ENCODE data around the gene HS3ST3A1.

Gene HS3ST3A1

GRCh38 chr17:13544765-13545164 is 57.0 kb downstream of the HS3ST3A1 start:
- no peaks in the 10 kb centered on the region for H3K4me1 ChIP-seq (ENCODE audit: control insufficient read depth, low read depth, low read length)
- no peak overlapping the region for H3K4me3 ChIP-seq (ENCODE audit: low read length)

GRCh38 chr17:13544292-13544691 is 57.4 kb downstream of the HS3ST3A1 start:
- Histone ChIP-seq H3K27me3 (ENCODE audit: control insufficient read depth, insufficient read depth, low read length) (no peaks in the 10 kb centered on the region), H3K9ac (ENCODE audit: low read length) (no peak overlapping the region), H3K36me3 (ENCODE audit: control insufficient read depth, low read depth, low read length) (no peaks in the 10 kb centered on the region), H3K9me3 (ENCODE audit: control insufficient read depth, low read depth, low read length) (no peaks in the 10 kb centered on the region), H3K4me1 (ENCODE audit: control insufficient read depth, low read depth, low read length) (no peaks in the 10 kb centered on the region), H3K4me3 (ENCODE audit: low read length) (no peak overlapping the region), H3K27ac (ENCODE audit: low read length) (no peak overlapping the region)

More at GRCh38 chr17:13544765-13545164, 57.0 kb downstream of the HS3ST3A1 start:
- Histone ChIP-seq H3K9me3 (ENCODE audit: control insufficient read depth, low read depth, low read length) (no peaks in the 10 kb centered on the region), H3K27ac (ENCODE audit: low read length) (no peak overlapping the region), H3K27me3 (ENCODE audit: control insufficient read depth, insufficient read depth, low read length) (no peaks in the 10 kb centered on the region), H3K36me3 (ENCODE audit: control insufficient read depth, low read depth, low read length) (no peaks in the 10 kb centered on the region), H3K9ac (ENCODE audit: low read length) (no peak overlapping the region)

- Histone ChIP-seq H3K9me3 (ENCODE audit: control insufficient read depth, low read depth, low read length) (no peaks in the 10 kb centered on the region), H3K36me3 (ENCODE audit: control insufficient read depth, low read depth, low read length) (no peaks in the 10 kb centered on the region), H3K27me3 (ENCODE audit: control insufficient read depth, insufficient read depth, low read length) (no peaks in the 10 kb centered on the region), H3K27ac (ENCODE audit: low read length) (no peak overlapping the region), H3K9ac (ENCODE audit: low read length) (no peak overlapping the region), H3K4me1 (ENCODE audit: control insufficient read depth, low read depth, low read length) (no peaks in the 10 kb centered on the region), H3K4me3 (ENCODE audit: low read length) (no peak overlapping the region)
Measured at GRCh38 chr17:13542636-13543035, 59.1 kb downstream of the HS3ST3A1 start.

- H3K9me3 ChIP-seq (ENCODE audit: control insufficient read depth, low read depth, low read length), result no peaks in the 10 kb centered on the region
- H3K4me1 ChIP-seq (ENCODE audit: control insufficient read depth, low read depth, low read length), result no peaks in the 10 kb centered on the region
- H3K27me3 ChIP-seq (ENCODE audit: control insufficient read depth, insufficient read depth, low read length), result no peaks in the 10 kb centered on the region
- no peak overlapping the region for H3K9ac ChIP-seq (ENCODE audit: low read length)
- H3K27ac ChIP-seq (ENCODE audit: low read length), result no peak overlapping the region
- H3K36me3 ChIP-seq (ENCODE audit: control insufficient read depth, low read depth, low read length), result no peaks in the 10 kb centered on the region
- no peak overlapping the region for H3K4me3 ChIP-seq (ENCODE audit: low read length)
Measured at GRCh38 chr17:13541032-13541480, 60.7 kb downstream of the HS3ST3A1 start.

GRCh38 chr17:13540546-13540945 is 61.2 kb downstream of the HS3ST3A1 start:
- Histone ChIP-seq H3K9me3 (ENCODE audit: control insufficient read depth, low read depth, low read length) (no peaks in the 10 kb centered on the region), H3K27me3 (ENCODE audit: control insufficient read depth, insufficient read depth, low read length) (no peaks in the 10 kb centered on the region), H3K27ac (ENCODE audit: low read length) (no peak overlapping the region), H3K9ac (ENCODE audit: low read length) (no peak overlapping the region), H3K4me3 (ENCODE audit: low read length) (no peak overlapping the region), H3K4me1 (ENCODE audit: control insufficient read depth, low read depth, low read length) (no peaks in the 10 kb centered on the region), H3K36me3 (ENCODE audit: control insufficient read depth, low read depth, low read length) (no peaks in the 10 kb centered on the region)

- H3K9me3 ChIP-seq (ENCODE audit: control insufficient read depth, low read depth, low read length), result no peaks in the 10 kb centered on the region
- no peak overlapping the region for H3K27ac ChIP-seq (ENCODE audit: low read length)
- no peak overlapping the region for H3K4me3 ChIP-seq (ENCODE audit: low read length)
- H3K27me3 ChIP-seq (ENCODE audit: control insufficient read depth, insufficient read depth, low read length), result no peaks in the 10 kb centered on the region
- no peaks in the 10 kb centered on the region for H3K36me3 ChIP-seq (ENCODE audit: control insufficient read depth, low read depth, low read length)
- H3K4me1 ChIP-seq (ENCODE audit: control insufficient read depth, low read depth, low read length), result no peaks in the 10 kb centered on the region
- no peak overlapping the region for H3K9ac ChIP-seq (ENCODE audit: low read length)
Measured at GRCh38 chr17:13539421-13539820, 62.3 kb downstream of the HS3ST3A1 start.

- H3K27ac ChIP-seq (ENCODE audit: low read length), result no peak overlapping the region
- no peaks in the 10 kb centered on the region for H3K9me3 ChIP-seq (ENCODE audit: control insufficient read depth, low read depth, low read length)
- no peaks in the 10 kb centered on the region for H3K27me3 ChIP-seq (ENCODE audit: control insufficient read depth, insufficient read depth, low read length)
- no peaks in the 10 kb centered on the region for H3K4me1 ChIP-seq (ENCODE audit: control insufficient read depth, low read depth, low read length)
- H3K9ac ChIP-seq (ENCODE audit: low read length), result no peak overlapping the region
- no peak overlapping the region for H3K4me3 ChIP-seq (ENCODE audit: low read length)
- H3K36me3 ChIP-seq (ENCODE audit: control insufficient read depth, low read depth, low read length), result no peaks in the 10 kb centered on the region
Measured at GRCh38 chr17:13538841-13539411, 62.8 kb downstream of the HS3ST3A1 start.

- no peak overlapping the region for H3K9ac ChIP-seq (ENCODE audit: low read length)
- no peak overlapping the region for H3K27ac ChIP-seq (ENCODE audit: low read length)
- H3K4me3 ChIP-seq (ENCODE audit: low read length), result no peak overlapping the region
- no peaks in the 10 kb centered on the region for H3K27me3 ChIP-seq (ENCODE audit: control insufficient read depth, insufficient read depth, low read length)
- H3K36me3 ChIP-seq (ENCODE audit: control insufficient read depth, low read depth, low read length), result no peaks in the 10 kb centered on the region
- no peaks in the 10 kb centered on the region for H3K4me1 ChIP-seq (ENCODE audit: control insufficient read depth, low read depth, low read length)
- H3K9me3 ChIP-seq (ENCODE audit: control insufficient read depth, low read depth, low read length), result no peaks in the 10 kb centered on the region
Measured at GRCh38 chr17:13537871-13538643, 63.7 kb downstream of the HS3ST3A1 start.

- no peak overlapping the region for H3K4me3 ChIP-seq (ENCODE audit: low read length)
- no peak overlapping the region for H3K9ac ChIP-seq (ENCODE audit: low read length)
- H3K9me3 ChIP-seq (ENCODE audit: control insufficient read depth, low read depth, low read length), result no peaks in the 10 kb centered on the region
- no peaks in the 10 kb centered on the region for H3K36me3 ChIP-seq (ENCODE audit: control insufficient read depth, low read depth, low read length)
- no peaks in the 10 kb centered on the region for H3K27me3 ChIP-seq (ENCODE audit: control insufficient read depth, insufficient read depth, low read length)
- no peak overlapping the region for H3K27ac ChIP-seq (ENCODE audit: low read length)
- no peaks in the 10 kb centered on the region for H3K4me1 ChIP-seq (ENCODE audit: control insufficient read depth, low read depth, low read length)
Measured at GRCh38 chr17:13537167-13537731, 64.5 kb downstream of the HS3ST3A1 start.

GRCh38 chr17:13534946-13535345 is 66.8 kb downstream of the HS3ST3A1 start:
- Histone ChIP-seq H3K27me3 (ENCODE audit: control insufficient read depth, insufficient read depth, low read length) (no peaks in the 10 kb centered on the region), H3K4me3 (ENCODE audit: low read length) (no peak overlapping the region), H3K27ac (ENCODE audit: low read length) (no peak overlapping the region), H3K9ac (ENCODE audit: low read length) (no peak overlapping the region), H3K4me1 (ENCODE audit: control insufficient read depth, low read depth, low read length) (peaks cover 8% of the 10 kb centered on the region), H3K36me3 (ENCODE audit: control insufficient read depth, low read depth, low read length) (no peaks in the 10 kb centered on the region), H3K9me3 (ENCODE audit: control insufficient read depth, low read depth, low read length) (no peaks in the 10 kb centered on the region)

GRCh38 chr17:13531721-13532120 is 70.0 kb downstream of the HS3ST3A1 start:
- no peak overlapping the region for H3K4me3 ChIP-seq (ENCODE audit: low read length)
- no peak overlapping the region for H3K9ac ChIP-seq (ENCODE audit: low read length)
- H3K36me3 ChIP-seq (ENCODE audit: control insufficient read depth, low read depth, low read length), result no peaks in the 10 kb centered on the region
- H3K27me3 ChIP-seq (ENCODE audit: control insufficient read depth, insufficient read depth, low read length), result no peaks in the 10 kb centered on the region
- H3K9me3 ChIP-seq (ENCODE audit: control insufficient read depth, low read depth, low read length), result no peaks in the 10 kb centered on the region
- H3K27ac ChIP-seq (ENCODE audit: low read length), result no peak overlapping the region
- peaks cover 13% of the 10 kb centered on the region for H3K4me1 ChIP-seq (ENCODE audit: control insufficient read depth, low read depth, low read length)

- no peaks in the 10 kb centered on the region for H3K36me3 ChIP-seq (ENCODE audit: control insufficient read depth, low read depth, low read length)
- peaks cover 5% of the 10 kb centered on the region for H3K4me1 ChIP-seq (ENCODE audit: control insufficient read depth, low read depth, low read length)
- no peaks in the 10 kb centered on the region for H3K9me3 ChIP-seq (ENCODE audit: control insufficient read depth, low read depth, low read length)
- H3K9ac ChIP-seq (ENCODE audit: low read length), result no peak overlapping the region
- H3K27me3 ChIP-seq (ENCODE audit: control insufficient read depth, insufficient read depth, low read length), result no peaks in the 10 kb centered on the region
- H3K4me3 ChIP-seq (ENCODE audit: low read length), result no peak overlapping the region
- no peak overlapping the region for H3K27ac ChIP-seq (ENCODE audit: low read length)
Measured at GRCh38 chr17:13525876-13526275, 75.9 kb downstream of the HS3ST3A1 start.
